Activated T-helper 9 cell treated with anti-CD3 and anti-CD28 coated beads, Interleukin-2, amount 50 U/mL, for 16 hours (primary cell): Measurements from ENCODE around the gene RNF222.

Experiments used
- DNase-seq: peaks from one replicate; pipeline ENCODE4 v3.0.0-alpha.2; 2020; ENCODE audit warnings: low read depth

Gene RNF222

GRCh38 chr17:8341456-8341855, 56.2 kb downstream of the RNF222 start:
- no peak for DNase-seq
